HG02938 (cell line): ENCODE measurements around the gene C9orf43.
"Not testable (repeated sequence)": the region's sequence is repeated elsewhere in the genome, so short reads cannot be mapped to it uniquely, and the experiment has no call there.

Source experiments
- ATAC-seq: cut with Tn5 transposase; IDR thresholded peaks from one replicate; pipeline ENCODE4 v1.9.1; 2021; ENCODE audit warnings: mild to moderate bottlenecking, moderate library complexity; ENCODE audit not compliant: unreplicated experiment

Gene C9orf43

GRCh38 chr9:113416149-113416721 lies 5.7 kb downstream of the C9orf43 start:
- peak; percentile 98 for ATAC-seq

DNA sequence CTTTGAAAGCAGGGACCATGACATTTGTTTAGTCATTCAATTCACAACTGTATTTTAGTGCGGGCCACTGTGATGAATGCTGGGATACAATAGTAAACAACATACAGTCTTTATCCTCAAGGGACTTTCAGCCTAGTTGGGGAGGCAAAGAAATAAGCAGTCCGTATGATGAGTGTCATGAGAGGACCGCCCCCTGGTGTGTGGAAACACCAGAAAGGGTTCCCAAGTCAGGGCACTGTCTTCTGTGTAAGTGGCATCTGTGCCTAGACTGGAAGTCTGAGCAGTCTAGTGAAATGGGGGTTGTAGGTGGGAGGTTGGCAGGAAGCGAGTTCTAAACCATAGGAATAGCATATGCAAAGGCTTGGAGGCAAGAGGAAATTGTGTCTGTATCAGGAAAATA lies 6.8 kb downstream of the C9orf43 start:
- no peak for ATAC-seq

GRCh38 chr9:113421726-113422125 lies 11.2 kb downstream of the C9orf43 start:
- no peak for ATAC-seq

DNA sequence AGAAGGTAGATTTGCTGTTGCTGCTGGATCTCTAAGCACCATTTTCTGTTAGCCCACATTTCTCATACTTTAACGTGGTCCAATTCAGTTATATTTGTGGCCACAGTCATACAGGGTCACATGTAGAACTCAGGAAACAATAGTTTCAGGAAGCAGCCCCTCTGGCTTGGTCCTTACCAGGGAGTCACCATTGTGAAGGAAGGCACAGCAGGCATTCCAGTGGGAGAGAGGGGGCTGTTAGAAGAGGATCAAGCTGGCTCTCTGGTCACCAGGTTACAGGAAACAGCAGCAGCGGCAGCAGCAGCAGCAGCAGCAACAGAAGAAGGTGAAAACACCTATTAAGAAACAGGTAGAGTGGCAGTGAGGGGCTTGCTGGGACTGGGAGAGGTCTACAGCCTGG lies 14.5 kb downstream of the C9orf43 start:
- no peak for ATAC-seq

DNA sequence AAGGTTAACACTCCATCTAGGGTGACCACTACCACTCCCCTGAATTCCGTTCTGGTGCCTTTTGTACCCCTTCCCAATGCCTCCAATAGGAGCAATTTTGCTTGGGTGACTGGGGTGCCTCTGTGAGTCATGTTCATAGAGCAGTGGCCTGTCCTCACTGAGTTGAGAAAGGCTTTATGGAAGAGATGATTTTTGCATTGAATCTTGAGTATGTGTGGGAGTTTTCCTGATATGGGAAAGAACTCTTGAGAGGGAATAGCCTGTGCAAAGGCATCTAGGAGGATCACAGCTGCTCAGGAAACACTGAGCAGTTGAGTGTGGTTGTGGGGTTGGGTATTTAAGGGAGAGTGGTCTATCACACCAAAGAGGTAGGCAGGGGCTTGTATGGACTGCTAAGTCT lies 16.2 kb downstream of the C9orf43 start:
- ATAC-seq, result no peak

- ATAC-seq, result no peak
Observed at GRCh38 chr9:113427629-113428028, 17.1 kb downstream of the C9orf43 start.

- peak; percentile 64 for ATAC-seq
Observed at GRCh38 chr9:113428062-113428615, 17.6 kb downstream of the C9orf43 start.

DNA sequence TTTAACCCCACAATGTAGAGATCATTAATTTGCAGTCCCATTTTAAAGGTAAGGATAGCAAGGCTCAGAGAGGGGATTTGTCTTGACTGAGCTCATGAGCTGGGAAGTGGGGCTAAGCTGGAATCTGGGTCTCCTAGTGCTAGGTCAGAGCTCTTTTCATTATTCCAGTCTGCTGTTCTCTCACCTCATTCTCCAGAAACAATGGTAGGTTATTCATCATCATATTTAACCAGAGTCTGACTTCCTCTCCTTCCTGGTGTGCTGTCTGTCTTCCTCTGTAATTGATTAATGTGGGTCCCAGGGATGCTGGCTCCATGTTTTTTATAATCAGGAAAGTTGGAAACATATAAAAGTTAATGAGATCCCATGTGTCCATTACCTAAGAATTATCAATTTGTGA lies 20.6 kb downstream of the C9orf43 start:
- no peak for ATAC-seq

GRCh38 chr9:113436728-113437515 lies 26.4 kb downstream of the C9orf43 start:
- ATAC-seq, result no peak

DNA sequence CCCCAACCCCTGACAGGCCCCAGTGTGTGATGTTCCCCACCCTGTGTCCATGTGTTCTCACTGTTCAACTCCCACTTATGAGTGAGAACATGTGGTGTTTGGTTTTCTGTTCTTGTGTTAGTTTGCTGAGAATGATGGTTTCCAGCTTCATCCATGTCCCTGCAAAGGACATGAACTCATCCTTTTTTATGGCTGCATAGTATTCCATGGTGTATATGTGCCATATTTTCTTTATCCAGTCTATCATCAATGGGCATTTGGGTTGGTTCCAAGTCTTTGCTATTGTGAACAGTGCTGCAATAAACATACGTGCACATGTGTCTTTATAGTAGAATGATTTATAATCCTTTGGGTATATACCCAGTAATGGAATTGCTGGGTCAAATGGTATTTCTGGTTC lies 27.2 kb downstream of the C9orf43 start:
- ATAC-seq, result not testable (repeated sequence)

- ATAC-seq, result no peak
Observed at GRCh38 chr9:113444736-113445135, 34.2 kb downstream of the C9orf43 start.

- ATAC-seq, result no peak
Observed at GRCh38 chr9:113446323-113446740, 35.8 kb downstream of the C9orf43 start.

DNA sequence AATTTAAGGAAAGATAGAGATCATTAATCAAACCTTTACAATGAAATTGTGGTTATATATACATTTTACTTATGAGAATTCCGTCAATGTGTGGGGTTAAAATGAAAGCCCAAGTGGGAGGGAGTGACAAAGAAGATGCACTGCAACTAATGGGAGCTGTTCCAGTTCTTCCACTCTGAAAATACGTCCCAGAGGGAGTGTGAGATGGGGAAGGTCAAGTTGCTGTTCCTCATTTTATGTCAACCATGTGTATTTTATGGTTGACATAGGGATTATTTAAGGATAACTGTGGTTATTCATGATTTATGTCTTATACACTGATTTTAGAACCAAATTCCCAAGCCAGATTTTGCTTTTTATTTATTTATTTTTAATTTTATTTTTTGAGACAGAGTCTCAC lies 38.8 kb downstream of the C9orf43 start:
- no peak for ATAC-seq

DNA sequence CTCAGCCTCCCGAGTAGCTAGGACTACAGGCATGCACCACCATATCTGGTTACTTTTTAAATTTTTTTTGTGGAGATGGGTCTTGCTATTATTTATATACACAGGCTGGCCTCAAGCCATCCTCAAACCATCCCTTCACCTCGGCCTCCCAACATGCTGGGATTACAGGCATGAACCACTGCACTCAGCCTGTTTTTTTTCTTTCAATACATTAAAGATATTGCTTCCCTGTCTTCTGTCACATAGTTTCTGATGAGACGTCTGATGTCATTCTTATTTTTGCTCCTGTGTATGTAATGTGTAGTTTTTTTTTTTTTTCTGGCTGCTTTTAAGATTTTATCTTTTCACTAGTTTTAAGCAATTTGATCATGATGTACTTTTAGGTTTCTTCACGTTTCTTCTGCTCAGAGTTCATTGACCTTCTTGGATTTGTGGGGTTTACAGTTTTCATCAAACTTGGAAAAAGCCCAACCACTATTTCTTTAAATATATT lies 41.6 kb downstream of the C9orf43 start:
- ATAC-seq, result no peak

DNA sequence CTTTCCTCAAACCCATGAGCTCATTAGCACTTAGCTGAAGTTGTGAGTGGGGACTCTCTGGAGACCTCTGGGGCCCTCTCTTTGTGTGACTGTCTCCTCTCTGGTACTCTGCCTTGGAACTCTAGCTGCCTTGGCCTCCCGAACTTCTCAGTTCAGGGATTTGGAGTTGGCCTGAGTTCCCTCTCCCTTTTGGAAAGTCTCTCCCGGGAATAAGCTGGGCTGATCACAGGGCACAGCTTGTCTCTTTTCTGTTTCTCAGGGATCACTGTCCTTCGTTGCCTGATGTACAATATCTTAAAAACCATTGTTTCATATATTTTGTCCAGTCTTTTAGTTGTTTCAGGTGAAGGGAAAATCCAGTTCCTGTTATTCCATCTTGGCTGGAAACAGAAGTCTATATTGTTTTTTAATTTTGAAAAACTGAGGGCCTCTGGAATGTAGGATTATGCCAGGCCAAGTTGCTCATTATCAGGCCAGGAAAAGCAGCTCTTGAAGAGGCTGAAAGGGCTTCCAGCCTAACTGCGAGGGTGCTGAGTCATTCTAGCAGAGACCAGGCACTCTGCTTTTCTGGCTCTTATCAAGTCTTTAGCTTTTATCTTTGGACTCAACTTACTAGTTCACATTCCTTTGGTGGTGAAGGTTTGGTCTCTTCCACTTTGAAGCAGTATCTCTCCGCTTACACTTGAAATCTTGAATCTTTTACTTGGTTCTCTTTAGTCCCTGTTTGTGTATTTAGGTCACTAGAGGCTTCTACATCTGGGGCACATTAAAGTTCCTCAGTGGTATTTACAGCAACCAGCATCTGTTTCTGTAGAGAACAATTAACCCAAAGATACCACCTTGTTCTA lies 44.6 kb downstream of the C9orf43 start:
- ATAC-seq, result no peak

DNA sequence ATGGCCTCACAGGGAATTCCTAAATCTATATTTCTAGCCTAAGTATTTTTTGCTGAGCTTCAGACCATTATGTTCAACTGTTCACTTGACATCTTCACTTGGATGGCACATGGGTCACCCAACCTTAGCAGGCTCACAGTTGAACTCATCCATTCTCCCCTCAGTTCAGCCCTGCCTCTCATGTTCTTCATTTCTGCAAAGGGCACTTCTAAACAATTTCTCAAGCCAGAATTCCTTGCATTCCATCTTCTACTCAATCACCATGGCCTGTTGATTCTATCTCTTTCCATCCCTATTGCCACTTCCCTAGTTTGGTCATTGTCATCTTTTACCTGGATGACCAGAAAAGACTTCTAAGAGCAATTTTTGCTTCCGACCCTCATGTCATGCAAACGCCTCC lies 45.7 kb downstream of the C9orf43 start:
- no peak for ATAC-seq

GRCh38 chr9:113461285-113461684 lies 50.7 kb downstream of the C9orf43 start:
- ATAC-seq, result no peak

GRCh38 chr9:113461943-113462342 lies 51.4 kb downstream of the C9orf43 start:
- no peak for ATAC-seq

GRCh38 chr9:113462781-113463286 lies 52.3 kb downstream of the C9orf43 start:
- no peak for ATAC-seq

DNA sequence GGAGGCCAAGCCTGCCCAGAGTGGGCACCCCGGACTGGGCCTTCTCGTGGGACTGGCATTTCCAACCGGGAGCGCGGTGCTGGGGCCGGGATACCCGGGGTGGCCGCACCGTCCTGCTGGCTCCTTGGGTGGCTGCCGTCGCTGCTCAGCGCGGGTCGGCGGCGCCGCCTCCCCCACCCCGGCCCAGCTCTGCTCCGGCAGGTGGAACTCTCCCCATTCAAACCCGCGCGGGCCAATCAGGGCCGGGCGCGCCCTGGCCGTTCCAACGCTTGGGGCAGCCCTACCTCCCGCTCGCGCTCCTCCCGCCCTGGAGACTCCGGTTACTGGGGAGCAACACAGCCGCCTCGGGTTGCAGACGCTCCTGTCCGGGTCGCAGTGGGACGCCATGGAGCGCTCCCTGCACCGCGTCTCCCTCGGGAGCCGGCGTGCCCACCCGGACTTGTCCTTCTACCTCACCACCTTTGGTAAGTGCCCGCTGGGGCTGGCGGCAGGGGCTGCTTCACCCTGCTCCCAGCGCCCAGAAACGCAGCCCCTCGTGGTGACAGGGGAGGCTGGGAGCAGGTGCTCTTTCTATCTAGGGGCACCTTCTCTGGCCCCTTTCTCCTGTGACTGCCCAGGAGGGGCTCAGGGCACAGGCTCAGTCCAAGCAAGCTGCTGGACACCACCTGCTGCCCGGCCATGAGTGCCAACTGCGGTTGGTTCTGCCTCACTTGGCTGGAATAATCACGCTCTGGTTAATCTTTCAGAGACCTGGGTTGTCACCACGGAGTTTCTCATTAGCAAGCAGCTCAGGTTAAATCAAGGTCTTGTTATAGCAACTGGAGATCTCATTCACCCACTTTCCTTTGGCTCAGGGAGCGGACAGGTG lies 53.1 kb downstream of the C9orf43 start, which contains the start of gene RGS3:
RGS3 (plus strand) TSS at position 310 of the 868 bp plus-strand sequence; CDS start at position 386, 76 bp downstream.
- ATAC-seq, result no peak
